GM23338 (cell line): ENCODE measurements around the gene THTPA. TPM values are rescaled to one million over a fixed set of nuclear protein-coding genes. Genes with fewer than 3 reads are reported as not detected.

Source experiments
- ATAC-seq: fragments of 200-7000 bp; cut with Tn5 transposase; 3 replicates; pipeline ENCODE4 v1.9.1; 2020
- DNase-seq: peaks from one replicate; pipeline ENCODE4 v3.0.0-alpha.2; 2015; ENCODE audit warnings: low spot score
- H2AFZ ChIP-seq: fragments of 200-600 bp; sonication (generic); 2 replicates; pipeline ENCODE4 v1.8.0; 2016; ENCODE audit warnings: antibody characterized with exemption, mild to moderate bottlenecking, moderate library complexity
- H3F3A ChIP-seq: fragments of 200-600 bp; sonication (generic); replicated peaks from 2 replicates; pipeline ENCODE4 v1.8.0; 2017; ENCODE audit warnings: antibody characterized with exemption, mixed run types, low read depth
- H3K27ac ChIP-seq: fragments of 200-600 bp; sonication (generic); 2 replicates; pipeline ENCODE4 v1.6.1; 2016; ENCODE audit warnings: low read depth
- H3K27me3 ChIP-seq: fragments of 200-600 bp; sonication (generic); 2 replicates; pipeline ENCODE4 v1.8.0; 2016; ENCODE audit warnings: mild to moderate bottlenecking, mixed run types, moderate library complexity; ENCODE audit not compliant: insufficient read depth
- H3K36me3 ChIP-seq: fragments of 200-600 bp; sonication (generic); 2 replicates; pipeline ENCODE4 v1.8.0; 2016; ENCODE audit warnings: mild to moderate bottlenecking; ENCODE audit not compliant: insufficient read depth
- H3K4me1 ChIP-seq: fragments of 200-600 bp; sonication (generic); 2 replicates; pipeline ENCODE4 v1.8.0; 2016; ENCODE audit warnings: mild to moderate bottlenecking, moderate library complexity; ENCODE audit not compliant: insufficient read depth
- H3K4me2 ChIP-seq: fragments of 200-600 bp; sonication (generic); 2 replicates; pipeline ENCODE4 v1.7.1; 2017; ENCODE audit warnings: mixed run types
- H3K4me3 ChIP-seq: fragments of 200-600 bp; sonication (generic); 2 replicates; pipeline ENCODE4 v1.6.1; 2016; ENCODE audit warnings: mixed run types
- H3K79me2 ChIP-seq: fragments of 200-600 bp; sonication (generic); replicated peaks from 2 replicates; pipeline ENCODE4 v1.8.0; 2017; ENCODE audit warnings: mild to moderate bottlenecking; ENCODE audit not compliant: insufficient read depth
- H3K9me2 ChIP-seq: fragments of 200-600 bp; sonication (generic); 2 replicates; pipeline ENCODE4 v1.8.0; 2017; ENCODE audit not compliant: insufficient read depth
- H4K20me1 ChIP-seq: fragments of 200-600 bp; sonication (generic); replicated peaks from 2 replicates; pipeline ENCODE4 v1.8.0; 2017; ENCODE audit warnings: mild to moderate bottlenecking; ENCODE audit not compliant: insufficient read depth
- H3K27ac Mint-ChIP-seq: 2 replicates; pipeline ENCODE4 v1.8.0; 2020; ENCODE audit warnings: inconsistent platforms, mild to moderate bottlenecking, moderate library complexity, mixed read lengths
- H3K27me3 Mint-ChIP-seq: 3 replicates; pipeline ENCODE4 v1.8.0; 2022; ENCODE audit warnings: low read depth, mild to moderate bottlenecking, moderate library complexity, mixed read lengths, inconsistent platforms; ENCODE audit not compliant: insufficient read depth, poor library complexity
- H3K36me3 Mint-ChIP-seq: 3 replicates; pipeline ENCODE4 v1.8.0; 2021; ENCODE audit warnings: low read depth, mild to moderate bottlenecking, inconsistent platforms, moderate library complexity, mixed read lengths
- H3K4me1 Mint-ChIP-seq: 3 replicates; pipeline ENCODE4 v1.8.0; 2020; ENCODE audit warnings: mild to moderate bottlenecking, inconsistent platforms, mixed read lengths
- H3K4me3 Mint-ChIP-seq: 3 replicates; pipeline ENCODE4 v1.8.0; 2021; ENCODE audit warnings: moderate library complexity, mild to moderate bottlenecking, inconsistent platforms, mixed read lengths
- H3K9me3 Mint-ChIP-seq: 3 replicates; pipeline ENCODE4 v1.8.0; 2020; ENCODE audit warnings: moderate library complexity, mild to moderate bottlenecking, inconsistent platforms, mixed read lengths
- CREB1 ChIP-seq: fragments of 250-450 bp; sonication (Bioruptor Pico); IDR thresholded peaks from 2 replicates; pipeline ENCODE4 v1.5.0; 2020; ENCODE audit warnings: low read depth, mild to moderate bottlenecking, moderate library complexity
- CTCF ChIP-seq, 2 experiments: fragments of 200-600 bp in 1 of 2; sonication (generic) in 1 of 2; conservative IDR thresholded peaks; 2 replicates each; pipeline versions ENCODE4 v1.5.1 to v1.6.1; 2016 to 2017; ENCODE audit warnings: antibody characterized with exemption in 2 of 2, low read depth in 2 of 2, mild to moderate bottlenecking in 2 of 2, moderate library complexity in 1 of 2
- ETS1 ChIP-seq: IDR thresholded peaks from 2 replicates; pipeline ENCODE4 v1.6.1; 2016; ENCODE audit warnings: antibody characterized with exemption
- EZH2 ChIP-seq: fragments of 200-600 bp; sonication (generic); IDR thresholded peaks from one replicate; pipeline ENCODE4 v1.8.0; 2017; ENCODE audit warnings: antibody characterized with exemption, mild to moderate bottlenecking, low read depth; ENCODE audit not compliant: unreplicated experiment
- JUNB ChIP-seq: IDR thresholded peaks from one replicate; pipeline ENCODE4 v1.6.1; 2016; ENCODE audit warnings: antibody characterized with exemption; ENCODE audit not compliant: unreplicated experiment
- REST ChIP-seq: IDR thresholded peaks from one replicate; pipeline ENCODE4 v1.6.1; 2018; ENCODE audit warnings: antibody characterized with exemption; ENCODE audit not compliant: unreplicated experiment
- ZNF114 ChIP-seq: fragments of 250-450 bp; sonication (Bioruptor Pico); IDR thresholded peaks from 2 replicates; pipeline ENCODE4 v1.5.0; 2020; ENCODE audit warnings: mild to moderate bottlenecking, moderate library complexity
- ZNF331 ChIP-seq: fragments of 250-450 bp; sonication (Bioruptor Pico); IDR thresholded peaks from 2 replicates; pipeline ENCODE4 v1.5.0; 2020; ENCODE audit warnings: low read depth, mild to moderate bottlenecking, moderate library complexity
- polyA plus RNA-seq: library from polyadenylated mRNA; unstranded; fragments of >200 nt; fragmentation: Nextera tagmentation; extraction: Ambion mirVana; gene quantifications from 2 replicates; pipeline ENCODE4 v1.2.1, GENCODE V29; 2016
- total RNA-seq: library from RNA; depleted of rRNA; stranded (reverse); fragments of >200 nt; shearing (Covaris generic); gene quantifications from 2 replicates; pipeline ENCODE4 v1.2.3, GENCODE V29; 2014

THTPA gene
- total and polyA plus RNA-seq, 2 experiments from 2014 or later = 8.6 to 21.3 TPM

DNA sequence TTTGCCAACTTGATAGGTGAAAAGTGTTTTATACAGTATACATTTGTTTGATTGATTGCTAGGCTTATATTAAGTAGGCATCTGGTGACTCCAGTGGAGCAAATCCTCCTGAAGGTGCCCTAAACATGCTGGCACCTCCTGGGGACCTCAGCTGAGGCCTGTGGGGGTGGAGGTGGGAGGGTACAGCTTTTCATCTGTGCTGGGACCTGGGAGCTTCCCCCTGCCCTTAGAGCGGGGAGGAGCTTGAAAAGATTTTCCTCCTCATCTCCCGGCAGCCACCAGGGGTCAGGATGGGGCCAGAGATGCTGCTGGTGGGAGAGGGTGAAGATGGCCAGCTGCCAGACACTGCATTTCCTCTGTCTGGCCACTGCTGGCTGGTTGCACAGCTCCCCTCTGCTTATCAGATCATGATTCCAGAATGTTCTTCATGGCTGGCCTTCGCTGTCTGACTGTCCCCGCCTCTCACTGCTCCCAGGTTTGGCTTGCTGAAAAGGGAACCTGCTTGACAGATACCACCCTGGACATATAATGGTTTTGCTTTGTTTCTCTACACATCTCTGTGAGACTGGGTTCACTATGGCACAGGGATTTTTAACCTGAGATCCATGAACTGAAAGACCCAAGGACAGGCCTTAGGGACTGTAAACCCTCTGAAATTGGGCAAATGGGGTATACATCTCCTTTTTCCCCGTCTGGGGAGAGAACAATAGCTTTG, 33.0 kb downstream of the THTPA start:
- TF ChIP-seq REST (no peak), ZNF114 (CRISPR knock-in tag) (no peak), EZH2 (no peak), ZNF331 (CRISPR knock-in tag) (no peak), ETS1 (no peak), JUNB (no peak), CREB1 (CRISPR knock-in tag) (no peak), CTCF (conservative IDR thresholded peaks at IDR 0.05; ENCODE audit: low read depth in 2 of 2) (peak; percentile 73 to 92)
- Mint-ChIP-seq H3K27me3 (peaks cover 7% of the 10 kb centered on the region), H3K27ac (0 out of 2 replicates have a peak overlapping the region, but pooled peaks have one; percentile 8), H3K4me3 (no peak overlapping the region), H3K36me3 (peaks cover under 1% of the 10 kb centered on the region; the same call in 1 of the 3 replicates), H3K9me3 (peaks cover 10% of the 10 kb centered on the region; the same call in 2 of the 3 replicates), H3K4me1 (peaks cover 12% of the 10 kb centered on the region)
- no peaks in the 10 kb centered on the region for H4K20me1 ChIP-seq
- H3K79me2 ChIP-seq = no peaks in the 10 kb centered on the region
- H2AFZ ChIP-seq = peak overlapping the region; percentile 98
- H3F3A ChIP-seq = no peaks in the 10 kb centered on the region
- peak; percentile 93 for DNase-seq
- H3K27me3 ChIP-seq = no peaks in the 10 kb centered on the region
- no peaks in the 10 kb centered on the region for H3K36me3 ChIP-seq
- H3K4me3 ChIP-seq = no peak overlapping the region
- peak overlapping the region; percentile 42; the same call in 1 of the 2 replicates for H3K4me2 ChIP-seq
- ATAC-seq = peak; percentile 99
- no peaks in the 10 kb centered on the region for H3K9me2 ChIP-seq
- H3K27ac ChIP-seq = no peak overlapping the region
- peaks cover 4% of the 10 kb centered on the region; the same call in 1 of the 2 replicates for H3K4me1 ChIP-seq
